ENCODE data around the gene NRP2.

- TF ChIP-seq CTCF (IDR thresholded peaks at IDR 0.05) (no peak), POLR2A (IDR thresholded peaks at IDR 0.05) (no peak)
These were observed 115.6 kb downstream of the NRP2 start for GRCh38 chr2:205797866-205798265.

Data from ovary (tissue), 3 donors.